ENCODE results near the gene GAL3ST2.

The GAL3ST2 gene

DNA sequence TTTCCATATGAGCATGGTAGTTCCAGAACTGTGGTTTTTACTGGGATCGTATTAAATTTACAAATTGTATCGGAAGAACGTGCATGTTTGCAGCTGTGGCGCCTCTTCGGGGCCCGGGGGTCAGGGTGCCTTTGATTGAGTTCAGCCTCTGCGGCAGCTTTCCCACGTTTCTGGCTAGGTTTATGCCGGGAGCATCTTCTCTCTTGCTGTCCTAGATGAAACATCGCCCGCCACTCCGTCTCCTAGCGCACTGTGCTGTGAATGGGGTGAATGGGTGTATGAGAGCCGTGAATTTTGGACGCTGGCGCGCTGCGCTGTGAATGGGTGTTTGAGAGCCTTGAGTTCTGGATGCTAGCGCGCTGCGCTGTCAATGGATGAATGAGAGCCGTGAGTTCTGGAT lies 69.8 kb downstream of the GAL3ST2 start:
- no peak for DNase-seq

DNA sequence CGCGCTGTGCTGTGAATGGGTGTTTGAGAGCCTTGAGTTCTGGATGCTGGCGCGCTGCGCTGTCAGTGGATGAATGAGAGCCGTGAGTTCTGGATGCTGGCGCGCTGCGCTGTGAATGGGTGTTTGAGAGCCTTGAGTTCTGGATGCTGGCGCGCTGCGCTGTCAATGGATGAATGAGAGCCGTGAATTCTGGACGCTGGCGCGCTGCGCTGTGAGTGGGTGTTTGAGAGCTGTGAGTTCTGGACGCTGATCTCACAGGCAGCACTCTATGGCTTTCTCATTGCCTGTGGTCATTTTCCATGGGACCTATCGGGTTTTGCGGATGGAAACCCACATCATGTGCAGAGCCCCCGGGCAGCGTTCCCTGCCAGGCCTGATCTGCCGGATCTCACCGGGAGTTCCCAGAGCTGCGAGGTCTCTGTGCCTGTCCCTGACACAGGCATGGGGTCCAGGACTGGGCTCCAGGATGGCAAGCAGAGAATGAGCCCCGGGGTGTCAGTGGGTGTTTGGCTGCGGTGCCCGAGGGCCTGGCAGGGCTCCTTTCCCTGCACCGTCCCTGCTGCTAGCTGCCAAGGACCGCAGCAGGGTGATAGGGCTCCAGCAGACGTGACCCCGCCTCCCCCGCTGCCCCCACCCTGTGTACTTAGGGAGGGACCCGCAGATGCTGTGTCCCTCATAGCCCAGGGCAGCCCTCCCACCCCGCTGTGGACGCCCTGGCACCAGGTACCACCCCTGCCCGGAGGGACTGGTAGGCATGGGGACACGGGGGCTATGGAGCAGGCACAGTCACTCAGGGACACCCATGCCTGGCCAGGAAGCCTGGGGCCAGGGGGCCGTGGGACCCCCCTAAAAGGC lies 72.4 kb downstream of the GAL3ST2 start:
- no peak for DNase-seq

GRCh38 chr2:241849616-241850543 lies 73.3 kb downstream of the GAL3ST2 start:
- DNase-seq, result no peak

- no peak for DNase-seq
Measured at GRCh38 chr2:241850544-241851324, 74.1 kb downstream of the GAL3ST2 start.

DNA sequence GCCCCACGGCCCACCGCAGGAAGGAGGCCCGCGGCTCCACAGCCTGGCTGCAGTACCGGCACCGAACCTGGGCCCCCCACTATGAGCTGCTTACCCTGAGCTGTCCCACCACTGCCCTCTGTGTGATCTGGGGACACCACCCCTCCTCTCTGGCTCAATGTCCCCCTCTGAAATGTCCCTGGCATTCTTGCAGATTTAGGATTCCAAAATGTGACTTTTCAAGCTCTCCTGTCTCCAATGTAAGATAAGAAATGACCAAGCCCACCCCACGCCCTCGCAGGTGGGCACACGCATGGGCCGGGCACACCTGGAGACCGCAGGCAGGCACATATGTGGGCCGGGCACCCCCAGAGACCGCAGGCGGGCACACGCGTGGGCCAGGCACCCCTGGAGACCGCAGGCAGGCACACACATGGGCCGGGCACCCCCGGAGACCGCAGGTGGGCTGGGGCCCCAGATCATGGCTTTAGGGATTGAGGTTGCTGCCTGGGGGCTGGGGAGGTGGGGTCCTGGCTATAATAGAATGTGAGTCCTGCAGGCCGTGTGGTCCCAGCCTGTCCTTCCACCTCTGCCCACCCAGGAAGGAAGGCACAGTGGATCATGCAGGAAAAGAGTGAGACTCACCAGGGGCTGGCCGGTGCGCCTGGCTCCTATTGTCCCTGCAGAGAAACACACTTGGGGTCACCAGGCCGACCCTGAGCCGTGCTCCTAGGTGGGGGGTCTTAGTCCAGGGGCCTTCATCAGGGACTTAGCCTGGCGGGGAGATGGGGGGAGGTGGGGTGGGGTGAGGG lies 74.9 kb downstream of the GAL3ST2 start:
- no peak for DNase-seq

DNA sequence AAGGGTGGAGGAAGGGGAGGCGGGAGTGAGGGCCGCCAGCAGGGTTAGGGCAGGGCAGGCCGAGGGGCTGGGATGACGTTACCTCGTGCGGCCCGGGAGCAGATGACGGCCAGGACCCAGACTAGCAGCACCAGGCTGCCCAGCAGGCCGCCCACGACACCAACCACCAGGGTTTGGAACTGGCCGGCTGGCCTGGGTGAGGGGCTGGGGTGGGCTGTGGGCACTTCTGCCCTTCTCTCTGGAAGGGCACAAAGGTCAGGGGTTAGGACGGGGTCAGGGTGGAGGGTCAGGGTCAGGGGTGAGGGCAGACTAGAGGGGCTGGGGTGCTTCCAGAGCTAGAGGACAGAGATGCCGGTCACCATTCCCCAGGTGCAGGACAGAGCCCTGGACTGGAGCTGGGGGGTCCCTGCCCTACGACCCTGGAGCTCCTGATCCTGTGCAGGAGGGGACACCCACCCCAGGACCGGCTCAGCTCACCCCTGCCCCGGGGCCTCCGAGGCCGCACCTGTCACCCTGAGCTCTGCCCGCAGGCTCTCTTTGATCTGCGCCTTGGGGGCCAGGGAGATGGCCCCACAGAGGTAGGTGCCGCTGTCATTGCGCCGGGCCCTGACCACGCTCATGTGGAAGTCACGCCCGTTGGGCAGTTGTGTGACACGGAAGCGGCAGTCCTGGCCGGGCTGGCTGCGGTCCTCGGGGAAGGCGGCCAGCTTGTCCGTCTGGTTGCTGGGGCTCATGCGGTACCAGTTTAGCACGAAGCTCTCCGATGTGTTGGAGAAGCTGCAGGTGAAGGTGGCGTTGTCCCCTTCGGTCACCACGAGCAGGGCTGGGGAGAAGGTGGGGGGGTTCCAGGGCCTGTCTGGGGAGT lies 75.7 kb downstream of the GAL3ST2 start:
- no peak for DNase-seq

DNA sequence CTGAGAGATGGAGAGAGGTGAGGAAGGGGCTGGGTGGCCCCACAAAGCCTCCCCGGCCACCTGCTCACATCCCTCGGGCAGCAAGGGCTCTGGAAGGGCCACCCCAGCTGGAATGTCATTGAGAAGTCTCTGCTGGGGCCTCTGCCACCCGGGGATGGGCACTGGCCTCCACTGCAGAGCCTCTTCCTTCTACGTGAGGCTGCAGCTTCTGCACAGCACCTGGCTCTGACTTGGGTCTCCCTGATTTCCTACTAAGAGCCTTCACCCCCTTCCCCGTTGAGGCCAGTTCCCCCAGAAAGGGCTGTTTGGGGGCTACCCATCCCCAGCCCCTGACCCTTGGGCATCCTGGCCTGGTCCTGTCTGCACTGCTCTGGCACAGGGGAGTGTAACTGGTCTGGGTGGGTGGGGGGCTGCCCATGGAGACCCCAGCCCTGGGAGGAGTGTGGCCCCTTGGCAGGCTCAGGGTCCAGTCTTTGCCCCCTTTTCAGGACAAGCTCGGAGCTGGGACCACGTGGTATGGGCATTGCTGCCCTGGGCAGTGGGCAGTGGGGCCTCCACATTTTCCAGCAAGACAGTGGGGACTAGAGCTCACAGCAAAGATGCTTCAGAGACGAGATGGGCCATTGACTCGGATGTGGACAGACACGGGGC lies 76.5 kb downstream of the GAL3ST2 start:
- DNase-seq, result no peak

All from stimulated activated CD4-positive, alpha-beta T cell treated with anti-CD3 and anti-CD28 coated beads, Interleukin-2, amount 100 ng/mL, for 48 hours (primary cell).